ENCODE results near the gene SPRYD3.

DNA sequence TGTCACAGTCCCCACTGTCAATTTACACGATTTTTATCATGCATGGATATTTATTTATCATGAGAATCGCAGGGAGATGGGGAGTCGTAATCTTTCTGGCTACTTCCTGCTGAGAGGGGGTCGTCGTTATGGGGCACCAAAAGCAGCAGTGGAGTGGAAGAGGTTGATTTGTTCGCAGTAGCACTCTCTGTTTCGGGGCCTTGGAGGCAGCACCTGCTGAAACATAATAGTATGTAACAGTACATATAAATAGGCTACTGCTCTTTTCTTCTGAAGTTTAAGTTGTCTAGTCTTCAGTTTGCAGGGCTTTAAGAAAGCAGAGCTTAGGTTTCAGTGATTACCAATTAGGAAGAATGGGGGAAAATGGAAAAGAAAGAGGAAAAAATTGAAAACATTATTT lies 27.9 kb upstream of the SPRYD3 start:
- TF ChIP-seq ZFP3 (CRISPR knock-in tag; IDR thresholded peaks at IDR 0.05) (no peak), ZNF8 (CRISPR knock-in tag; IDR thresholded peaks at IDR 0.05) (no peak), ISL1 (CRISPR knock-in tag; IDR thresholded peaks at IDR 0.05) (no peak), ZFP30 (CRISPR knock-in tag; IDR thresholded peaks at IDR 0.05) (no peak), ZNF565 (CRISPR knock-in tag; conservative IDR thresholded peaks at IDR 0.05; ENCODE audit: low read depth) (no peak)

Data from SK-N-SH treated with all-trans-retinoic acid at 6 μM for 48 hours (cell line).